ENCODE data around the gene COPS9.

DNA sequence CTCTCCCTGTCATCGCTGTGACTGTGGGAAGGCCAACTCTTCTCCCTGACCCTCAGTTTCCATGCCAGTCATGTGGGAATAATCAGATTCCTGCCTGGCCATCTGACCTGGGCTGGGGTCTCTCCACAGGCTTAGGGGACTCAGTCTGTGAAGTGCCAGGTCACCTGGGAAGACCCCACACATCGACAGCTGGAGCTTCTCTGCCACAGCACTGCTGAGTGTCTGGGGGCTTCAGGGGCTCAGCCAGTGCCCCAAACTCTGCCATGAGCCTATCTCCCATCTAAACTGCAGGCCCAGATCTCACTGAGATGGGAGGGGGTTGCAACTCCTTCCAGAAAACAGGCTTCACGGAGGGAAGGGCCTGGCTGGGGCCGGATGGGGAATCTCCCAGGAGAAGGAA, 46.4 kb upstream of the COPS9 start:
- TF ChIP-seq POLR2AphosphoS5 (IDR thresholded peaks at IDR 0.05), result no peak
- no peak for TF ChIP-seq CTCF (IDR thresholded peaks at IDR 0.05)
- TF ChIP-seq EP300 (IDR thresholded peaks at IDR 0.05), result no peak
- TF ChIP-seq POLR2A (IDR thresholded peaks at IDR 0.05), result no peak

Measured in sigmoid colon (tissue), 4 donors.